HG02763 (cell line): ENCODE measurements around the gene SCUBE2.
"Not testable (repeated sequence)": the region's sequence is repeated elsewhere in the genome, so short reads cannot be mapped to it uniquely, and the experiment has no call there.

Experiments
- ATAC-seq: cut with Tn5 transposase; IDR thresholded peaks from one replicate; pipeline ENCODE4 v1.9.1; 2021; ENCODE audit warnings: mild to moderate bottlenecking, moderate library complexity; ENCODE audit not compliant: unreplicated experiment

SCUBE2 gene

GRCh38 chr11:9109858-9110731 is 18.7 kb upstream of the SCUBE2 start:
- no peak for ATAC-seq

DNA sequence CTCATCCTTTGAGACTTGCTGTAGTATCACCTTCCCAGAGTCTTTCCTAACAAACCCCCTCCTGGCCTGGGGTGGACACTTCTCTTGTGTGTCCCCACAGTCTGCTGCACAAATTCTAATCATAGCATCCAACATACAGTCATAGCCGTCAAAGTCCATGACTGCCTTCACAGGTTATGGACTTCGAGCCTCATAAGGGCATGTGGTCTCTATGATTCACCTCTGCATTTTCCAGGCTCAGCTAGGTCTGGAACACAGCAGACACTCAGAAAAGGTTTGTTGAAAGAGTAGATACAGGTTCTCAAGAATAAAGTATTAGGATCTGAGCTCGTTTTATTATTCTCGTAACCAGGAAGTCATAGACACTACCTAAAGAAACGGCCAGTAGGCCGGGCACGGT is 13.2 kb upstream of the SCUBE2 start:
- ATAC-seq, result no peak

GRCh38 chr11:9103542-9104276 is 12.3 kb upstream of the SCUBE2 start:
- no peak for ATAC-seq

DNA sequence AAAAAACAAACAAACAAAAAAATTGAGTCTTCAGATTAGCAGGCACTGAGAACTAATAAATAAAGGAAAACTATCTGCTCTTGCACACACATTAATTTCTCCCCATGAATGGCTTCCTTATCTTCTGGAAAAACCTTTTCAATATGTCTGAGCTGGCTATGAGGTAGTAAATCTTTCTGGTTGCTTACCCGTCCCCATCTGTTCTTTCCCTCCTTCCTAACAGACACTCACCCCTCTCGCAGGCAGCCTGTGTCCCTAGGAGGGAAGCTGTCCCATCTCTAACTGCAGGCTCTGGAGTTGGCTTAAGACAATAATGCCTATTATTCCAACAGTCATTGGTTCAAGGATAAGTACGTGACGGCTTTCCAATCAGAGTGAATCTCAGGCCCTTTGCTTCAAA is 8.2 kb upstream of the SCUBE2 start:
- no peak for ATAC-seq

- not testable (repeated sequence) for ATAC-seq
These were observed 7.1 kb upstream of the SCUBE2 start for GRCh38 chr11:9098455-9098854.

DNA sequence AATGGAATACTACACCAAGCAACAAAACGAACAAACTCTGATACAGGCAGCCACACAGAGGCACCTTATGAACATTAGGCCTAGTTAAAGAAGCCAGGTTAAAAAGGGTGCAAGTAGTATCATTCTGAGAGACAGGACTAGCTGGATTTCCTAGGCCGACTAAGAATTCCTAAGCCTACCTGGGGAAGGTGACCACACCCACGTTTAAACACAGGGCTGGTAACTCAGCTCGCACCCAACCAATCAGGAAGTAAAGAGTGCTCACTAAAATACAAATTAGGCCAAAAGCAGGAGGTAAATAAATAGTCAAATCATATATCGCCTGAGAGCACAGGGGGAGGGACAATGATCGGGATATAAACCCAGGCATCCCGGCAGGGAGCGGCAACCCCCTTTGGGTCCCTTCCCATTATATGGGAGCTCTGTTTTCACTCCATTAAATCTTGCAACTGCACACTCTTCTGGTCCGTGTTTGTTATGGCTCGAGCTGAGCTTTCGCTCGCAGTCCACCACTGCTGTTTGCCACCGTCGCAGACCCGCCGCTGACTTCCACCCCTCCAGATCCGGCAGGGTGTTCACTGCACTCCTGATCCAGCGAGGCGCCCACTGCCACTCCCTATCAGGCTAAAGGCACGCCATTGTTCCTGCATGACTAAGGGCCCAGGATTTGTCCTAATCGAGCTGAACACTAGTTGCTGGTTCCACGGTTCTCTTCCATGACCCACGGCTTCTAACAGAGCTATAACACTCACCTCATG is 6.0 kb upstream of the SCUBE2 start:
- ATAC-seq, result not testable (repeated sequence)

DNA sequence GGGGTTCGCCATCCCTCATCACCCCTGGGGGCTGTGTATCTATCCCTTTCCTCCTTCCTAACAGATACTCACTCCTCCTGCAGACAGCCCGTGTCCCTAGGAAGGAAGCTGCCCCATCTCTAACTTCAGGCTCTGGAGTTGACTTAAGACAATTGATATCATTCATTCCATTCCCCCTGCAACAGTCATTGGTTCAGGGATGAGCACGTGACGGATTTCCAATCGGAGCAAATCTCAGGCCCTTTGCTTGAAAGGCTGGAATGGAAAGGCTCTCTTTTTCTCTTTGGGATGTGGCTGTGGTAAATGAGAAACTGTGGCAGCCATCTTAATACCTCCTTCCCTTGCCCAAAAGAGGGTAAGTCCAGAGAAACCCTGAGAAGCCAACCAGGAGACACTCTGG is 5.0 kb upstream of the SCUBE2 start:
- ATAC-seq, result no peak

DNA sequence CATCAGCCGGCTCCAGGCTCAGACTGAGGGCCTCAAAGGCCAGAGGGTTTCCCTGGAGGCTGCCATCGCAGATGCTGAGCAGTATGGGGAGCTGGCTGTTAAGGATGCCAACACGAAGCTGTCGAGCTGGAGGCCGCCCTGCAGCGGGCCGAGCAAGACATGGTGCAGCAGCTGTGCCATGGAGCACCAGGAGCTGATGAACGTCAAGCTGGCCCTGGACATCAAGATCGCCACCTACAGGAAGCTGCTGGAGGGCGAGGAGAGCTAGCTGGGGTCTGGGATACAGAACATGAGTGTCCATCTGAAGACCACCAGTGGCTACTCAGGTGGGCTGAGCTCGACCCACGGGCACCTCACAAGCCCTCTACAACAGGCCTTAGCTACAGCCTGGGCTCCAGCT is 4.0 kb upstream of the SCUBE2 start:
- ATAC-seq, result no peak

GRCh38 chr11:9094420-9094819 is 3.0 kb upstream of the SCUBE2 start:
- no peak for ATAC-seq

GRCh38 chr11:9092853-9093778 is 1.7 kb upstream of the SCUBE2 start:
- ATAC-seq, result no peak

- no peak for ATAC-seq
These were observed 673 bp upstream of the SCUBE2 start for GRCh38 chr11:9092072-9092471.

DNA sequence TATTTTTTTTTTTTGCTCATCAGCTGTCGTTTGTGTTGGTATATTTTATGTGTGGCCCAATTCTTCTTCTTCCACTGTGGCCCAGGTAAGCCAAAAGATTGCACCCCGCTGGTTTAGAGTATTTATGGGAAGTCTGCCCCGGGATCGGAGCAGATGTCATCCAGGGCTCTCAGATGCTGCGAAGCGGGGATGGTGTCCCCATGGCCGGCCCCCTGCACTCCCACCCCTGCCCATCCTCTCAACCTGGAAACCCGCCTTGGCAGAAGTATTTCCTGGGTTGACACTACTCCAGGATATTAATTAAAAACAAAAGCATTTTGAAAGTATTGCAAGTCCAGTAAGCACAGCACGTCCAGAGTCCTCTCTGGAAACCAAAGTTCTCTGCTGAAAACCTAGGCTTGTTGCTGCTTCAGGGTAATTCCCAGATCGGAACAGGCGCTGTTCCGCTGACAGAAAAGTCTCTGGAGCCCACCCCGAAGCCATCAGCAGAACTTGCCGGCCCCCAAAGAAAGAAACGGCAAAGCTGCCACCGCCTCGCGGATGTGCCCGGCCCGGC is 833 bp downstream of the SCUBE2 start:
- no peak for ATAC-seq

DNA sequence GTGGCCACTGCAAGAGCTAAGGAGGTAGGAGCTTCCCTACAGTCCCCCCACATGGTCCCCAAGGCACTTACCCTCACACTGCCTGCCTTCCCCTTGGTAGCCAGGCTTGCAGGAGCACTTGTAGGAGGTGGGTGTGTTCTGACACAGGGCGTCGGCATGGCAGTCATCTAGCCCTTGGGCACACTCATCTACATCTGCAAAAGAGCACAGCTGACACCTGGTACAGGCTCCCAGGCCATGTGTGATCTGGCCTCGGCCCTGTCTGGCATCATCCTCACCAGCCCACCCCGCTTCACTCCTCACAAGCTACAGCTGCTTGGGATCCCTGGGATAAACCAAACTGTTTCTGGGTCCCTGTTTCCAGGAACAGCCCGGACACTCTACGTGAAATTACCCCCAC is 1.8 kb downstream of the SCUBE2 start:
- no peak for ATAC-seq

GRCh38 chr11:9089061-9089460 is 2.3 kb downstream of the SCUBE2 start:
- ATAC-seq, result no peak

DNA sequence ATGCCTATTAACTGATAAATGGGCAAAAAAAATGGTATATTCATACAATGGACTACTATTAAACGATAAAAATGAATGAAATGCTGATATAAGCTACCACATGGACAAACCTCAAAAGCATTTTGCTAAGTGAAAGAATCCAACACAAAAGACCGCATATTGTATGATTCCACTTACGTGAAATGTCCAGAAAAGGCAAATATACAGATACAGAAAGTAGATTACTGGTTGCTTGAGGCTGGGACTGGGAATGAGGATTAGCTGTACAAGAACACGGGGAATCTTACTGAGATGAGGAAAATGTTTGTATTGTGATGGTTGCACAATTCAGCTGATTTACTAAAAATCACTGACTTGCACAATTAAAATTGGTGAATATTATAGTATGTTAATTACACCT is 8.8 kb downstream of the SCUBE2 start:
- ATAC-seq, result no peak

GRCh38 chr11:9081153-9081552 is 10.2 kb downstream of the SCUBE2 start:
- no peak for ATAC-seq

DNA sequence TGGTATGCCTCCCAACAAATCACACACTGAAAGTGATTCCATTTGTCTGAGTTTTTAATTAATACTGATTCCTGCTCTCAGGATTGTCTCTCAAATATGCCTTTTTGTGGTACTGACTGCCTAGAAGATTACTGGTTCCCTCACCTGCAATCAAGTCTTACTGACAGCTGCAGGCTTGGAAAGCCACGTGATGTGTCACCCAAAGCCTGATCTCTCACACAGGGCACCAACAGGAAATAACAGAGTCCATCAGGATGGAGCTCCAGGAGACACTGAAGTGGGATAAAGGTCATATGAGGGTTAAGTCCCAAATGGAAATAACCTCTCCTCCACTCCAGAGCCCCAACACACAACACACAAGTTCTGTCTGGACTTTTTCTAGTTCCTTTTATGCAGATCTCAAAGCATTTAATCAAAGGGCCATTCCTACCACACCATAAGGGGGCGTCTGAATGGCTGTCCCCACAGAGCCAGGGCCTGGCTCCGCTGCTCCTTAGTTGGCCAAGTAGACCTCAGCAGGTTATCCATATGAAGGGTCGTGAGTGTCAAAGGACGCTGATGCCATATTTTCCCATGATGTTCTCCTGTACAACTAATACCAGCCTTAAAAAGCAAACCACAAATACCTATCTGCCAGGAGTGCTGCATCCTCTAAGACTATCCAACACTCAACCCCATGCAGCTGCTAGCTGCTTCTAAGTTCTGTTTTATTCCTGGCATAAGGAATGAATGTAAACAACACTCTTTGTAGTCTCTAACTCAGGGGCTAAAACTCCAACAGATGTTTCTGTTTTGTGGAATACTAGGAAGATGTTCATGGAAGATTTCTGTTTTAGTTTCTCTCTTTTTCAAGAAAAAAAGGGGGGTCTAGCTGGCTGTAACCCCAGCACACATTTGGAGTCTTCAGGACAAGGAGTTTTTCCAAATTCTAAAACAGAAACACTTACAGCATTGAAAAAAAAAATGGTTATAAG is 13.0 kb downstream of the SCUBE2 start:
- no peak for ATAC-seq

- no peak for ATAC-seq
These were observed 14.2 kb downstream of the SCUBE2 start for GRCh38 chr11:9077164-9077563.

GRCh38 chr11:9076661-9077060 is 14.7 kb downstream of the SCUBE2 start:
- no peak for ATAC-seq
